ENCODE measurements around the gene ZNF682. TPM values are rescaled to one million over a fixed set of nuclear protein-coding genes. Genes with fewer than 3 reads are reported as not detected.

Gene ZNF682
- total and polyA plus RNA-seq, 9 of the 15 experiments (the other 6 are each of a cell fraction or from before 2014, with no cell fraction given): 0.06 to 0.43 (median 0.25) TPM; not detected in 3

DNA sequence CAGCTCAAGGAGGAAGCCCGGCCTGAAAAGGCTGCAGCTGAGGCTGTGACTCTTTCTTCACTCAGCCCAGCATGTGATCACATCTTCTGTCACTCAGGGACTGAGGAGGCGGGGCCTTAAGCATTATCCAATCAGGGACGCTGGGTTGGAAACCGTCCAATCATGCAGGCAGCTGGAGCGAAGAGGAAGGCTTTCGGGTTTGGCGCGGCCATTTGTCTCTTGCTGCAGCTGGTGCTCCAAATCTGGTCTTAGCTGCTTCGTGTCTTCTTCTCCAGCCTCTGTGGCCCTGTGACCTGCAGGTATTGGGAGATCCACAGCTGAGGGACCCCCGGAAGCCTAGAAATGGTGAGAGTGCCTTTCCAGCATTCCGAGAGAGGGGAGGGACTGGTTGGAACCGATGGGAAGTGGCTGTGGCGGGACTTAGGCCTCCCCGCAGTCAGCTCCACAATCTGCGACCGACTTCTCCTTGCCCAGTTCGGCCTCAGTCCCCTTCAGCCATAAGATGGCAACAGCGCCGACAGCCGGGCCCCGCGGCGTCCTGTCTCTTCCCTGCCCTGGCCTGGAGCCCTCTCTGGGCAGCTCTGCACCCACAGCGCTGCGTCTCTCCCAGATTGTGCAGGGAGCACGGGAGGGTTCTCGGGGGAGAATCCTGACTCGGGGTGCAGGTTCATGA lies 38.6 kb upstream of the ZNF682 start, which contains the start of gene ZNF90 (continued):
- TF ChIP-seq SFPQ (IDR thresholded peaks at IDR 0.05; ENCODE audit: low read depth, low read length): no peak
- TF ChIP-seq, protein P1, sequence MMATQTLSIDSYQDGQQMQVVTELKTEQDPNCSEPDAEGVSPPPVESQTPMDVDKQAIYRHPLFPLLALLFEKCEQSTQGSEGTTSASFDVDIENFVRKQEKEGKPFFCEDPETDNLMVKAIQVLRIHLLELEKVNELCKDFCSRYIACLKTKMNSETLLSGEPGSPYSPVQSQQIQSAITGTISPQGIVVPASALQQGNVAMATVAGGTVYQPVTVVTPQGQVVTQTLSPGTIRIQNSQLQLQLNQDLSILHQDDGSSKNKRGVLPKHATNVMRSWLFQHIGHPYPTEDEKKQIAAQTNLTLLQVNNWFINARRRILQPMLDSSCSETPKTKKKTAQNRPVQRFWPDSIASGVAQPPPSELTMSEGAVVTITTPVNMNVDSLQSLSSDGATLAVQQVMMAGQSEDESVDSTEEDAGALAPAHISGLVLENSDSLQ (IDR thresholded peaks at IDR 0.05): peak; percentile 84
- no peak for TF ChIP-seq MTA1 (IDR thresholded peaks at IDR 0.05; ENCODE audit: borderline replicate concordance)
- peak; percentile 15; the same call in 1 of the 2 replicates for TF ChIP-seq PHF8 (IDR thresholded peaks at IDR 0.05; ENCODE audit: borderline replicate concordance, low read length)
- no peak for TF ChIP-seq PTBP1 (IDR thresholded peaks at IDR 0.05; ENCODE audit: low read depth, low read length)
- TF ChIP-seq HDGF (IDR thresholded peaks at IDR 0.05): no peak

DNA sequence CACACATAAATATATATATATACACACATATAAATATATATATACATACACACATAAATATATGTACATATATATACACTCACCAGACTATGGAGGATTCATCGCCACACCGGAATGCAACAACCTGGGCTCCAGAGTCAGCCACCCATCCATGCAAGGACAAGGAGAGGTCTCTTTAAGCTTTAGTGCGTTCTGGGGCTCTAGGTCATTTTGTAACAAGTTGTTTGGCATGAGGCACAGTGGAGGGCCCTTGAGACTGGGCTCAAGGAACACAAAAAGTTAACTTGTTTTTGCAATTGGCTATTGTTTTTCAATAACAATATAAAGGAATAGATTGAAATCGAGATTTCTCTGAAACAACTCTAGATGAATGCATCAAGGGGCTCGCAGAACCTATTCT lies 33.6 kb upstream of the ZNF682 start:
- intact Hi-C loops (cut with micrococcal nuclease) (no loop called here), in situ Hi-C loops (cut with MboI) (no loop called here)
- no TSS peak for BruUV-seq (replicated peaks)
- Histone ChIP-seq H3K27ac (ENCODE audit: extremely low read depth, low read depth, low read length) (no peak overlapping the region), H3K9me1 (ENCODE audit: control insufficient read depth, insufficient read depth, low read length) (no peaks in the 10 kb centered on the region), H3K27me3 (ENCODE audit: control insufficient read depth in 2 of 2, insufficient read depth in 2 of 2, low read length in 2 of 2) (no peaks in the 10 kb centered on the region), H4K20me1 (replicated peaks; ENCODE audit: control insufficient read depth, insufficient read depth, low read length) (no peaks in the 10 kb centered on the region), H3K9me3 (replicated peaks; ENCODE audit: control insufficient read depth, insufficient read depth, low read depth, low read length) (no peaks in the 10 kb centered on the region), H3K4me2 (ENCODE audit: insufficient read depth, low read length) (no peak overlapping the region), H3K4me1 (replicated peaks in 1 of 2; ENCODE audit: control insufficient read depth in 2 of 2, insufficient read depth in 2 of 2, low read length in 2 of 2) (no peaks in the 10 kb centered on the region), H3K79me2 (ENCODE audit: control insufficient read depth, insufficient read depth, low read length) (no peaks in the 10 kb centered on the region), H3K4me3 (no peak overlapping the region), H3K9ac (ENCODE audit: insufficient read depth in 1 of 2, low read depth in 2 of 2, low read length in 2 of 2) (no peak overlapping the region), H2AFZ (ENCODE audit: low read depth, low read length) (no peak overlapping the region), H3K36me3 (ENCODE audit: control insufficient read depth, insufficient read depth, low read length) (no peaks in the 10 kb centered on the region)
- no peak for TF ChIP-seq FOXJ2 (tag; IDR thresholded peaks at IDR 0.05)
- no peak for TF ChIP-seq RBM14 (IDR thresholded peaks at IDR 0.05; ENCODE audit: borderline replicate concordance, insufficient read depth, low read depth, low read length)
- TF ChIP-seq ZNF586 (CRISPR knock-in tag; conservative IDR thresholded peaks at IDR 0.05): no peak
- TF ChIP-seq FOXK1 (CRISPR knock-in tag; IDR thresholded peaks at IDR 0.05; ENCODE audit: borderline replicate concordance): no peak
- TF ChIP-seq RBM25 (IDR thresholded peaks at IDR 0.05; ENCODE audit: low read depth, low read length, severe bottlenecking): no peak
- TF ChIP-seq RBM17 (IDR thresholded peaks at IDR 0.05; ENCODE audit: borderline replicate concordance, low read depth, low read length): no peak
- TF ChIP-seq NR2F6 (CRISPR knock-in tag; IDR thresholded peaks at IDR 0.05): no peak
- TF ChIP-seq DEAF1 (CRISPR knock-in tag; IDR thresholded peaks at IDR 0.05): no peak
- TF ChIP-seq ZNF75A (CRISPR knock-in tag; IDR thresholded peaks at IDR 0.05): no peak
- no peak for TF ChIP-seq CSDE1 (IDR thresholded peaks at IDR 0.05)
- ChIA-PET POLR2A (interaction anchor here (1.3 kb wide), 1 partner anchor 12 kb away, joined by 5 read pairs; no protein-coding TSS in a partner anchor), CTCF (ENCODE audit: low intra/inter-chr PET ratio) (no interaction called here)
- ATAC-seq (no peak), FAIRE-seq (no peak), DNase-seq (ENCODE audit: extremely low read depth in 1 of 4, low spot score in 3 of 4) (no peak)
- 4% methylated on average over 5 of the region's 5 CpGs for WGBS (ENCODE audit: insufficient coverage, low coverage, missing lambda C conversion rate)

All from K562 (cell line).